Endothelial cell (in vitro differentiated cells): ENCODE results near the gene FOXR1. TPM values are rescaled to one million over a fixed set of nuclear protein-coding genes. Genes with fewer than 3 reads are reported as not detected.

Source experiments
- DNase-seq: peaks from one replicate; pipeline ENCODE4 v3.0.0; 2021; ENCODE audit warnings: low spot score
- H3K27ac Mint-ChIP-seq: one replicate; pipeline ENCODE4 v1.8.0; 2021; ENCODE audit warnings: mixed read lengths, inconsistent platforms; ENCODE audit not compliant: unreplicated experiment
- H3K27me3 Mint-ChIP-seq: one replicate; pipeline ENCODE4 v1.8.0; 2021; ENCODE audit warnings: mild to moderate bottlenecking, moderate library complexity, mixed read lengths, inconsistent platforms; ENCODE audit not compliant: unreplicated experiment
- H3K36me3 Mint-ChIP-seq: one replicate; pipeline ENCODE4 v1.8.0; 2021; ENCODE audit warnings: mild to moderate bottlenecking, low read depth, mixed read lengths, inconsistent platforms; ENCODE audit not compliant: unreplicated experiment
- H3K4me1 Mint-ChIP-seq: one replicate; pipeline ENCODE4 v1.8.0; 2021; ENCODE audit warnings: mild to moderate bottlenecking, mixed read lengths, inconsistent platforms; ENCODE audit not compliant: unreplicated experiment
- H3K4me3 Mint-ChIP-seq: one replicate; pipeline ENCODE4 v1.8.0; 2021; ENCODE audit warnings: mild to moderate bottlenecking, mixed read lengths, inconsistent platforms; ENCODE audit not compliant: unreplicated experiment
- H3K9me3 Mint-ChIP-seq: one replicate; pipeline ENCODE4 v1.8.0; 2021; ENCODE audit warnings: mixed read lengths, inconsistent platforms; ENCODE audit not compliant: unreplicated experiment
- CTCF ChIP-seq: fragments of 200-600 bp; sonication (generic); IDR thresholded peaks from one replicate; pipeline ENCODE4 v1.5.0; 2021; ENCODE audit warnings: antibody characterized with exemption; ENCODE audit not compliant: unreplicated experiment
- total RNA-seq: library from RNA; stranded (reverse); fragmentation: NEBNext Ultra II Directional; extraction: Animal tissue kit (Norgen Biotek cat#: 25700); gene quantifications from one replicate; pipeline ENCODE4 v1.2.1, GENCODE V29; 2021; ENCODE audit not compliant: unreplicated experiment

The FOXR1 gene
- total RNA-seq, 1 donor from 2014 or later, result not detected

DNA sequence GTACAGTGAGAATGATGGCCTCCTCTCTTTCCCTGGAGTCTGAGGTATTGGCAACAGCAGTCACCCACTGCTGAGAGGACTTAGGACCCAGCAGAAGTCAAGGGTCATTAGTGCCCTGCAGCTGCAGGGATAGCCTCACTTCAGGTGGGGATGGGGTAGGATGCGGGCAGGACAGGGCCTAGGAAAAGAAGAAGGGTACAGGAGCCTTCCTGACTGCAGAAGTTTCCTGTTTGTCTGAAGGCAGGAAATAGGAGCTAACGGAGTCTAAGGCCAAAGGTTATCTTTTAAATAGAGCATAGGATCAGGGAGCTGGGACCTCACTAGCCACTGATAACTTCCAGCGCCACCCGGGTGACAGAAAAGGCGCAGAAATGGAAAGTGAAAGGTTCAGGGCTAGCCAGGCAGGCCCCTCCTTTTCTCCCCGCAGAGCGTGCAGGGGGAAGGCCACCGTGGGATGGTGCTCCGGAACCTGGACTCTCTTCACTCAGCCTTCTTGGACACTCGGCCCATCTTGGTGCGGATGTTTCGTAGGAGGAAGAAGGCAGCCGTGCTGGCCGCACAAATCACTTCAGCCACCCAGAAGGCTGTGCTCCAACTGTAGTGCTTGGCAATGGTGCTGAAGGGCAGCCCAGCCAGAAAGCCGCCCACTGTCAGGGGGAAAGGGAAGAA lies 53.0 kb downstream of the FOXR1 start:
- no peak for TF ChIP-seq CTCF
- H3K9me3 Mint-ChIP-seq, result no peaks in the 10 kb centered on the region
- H3K36me3 Mint-ChIP-seq, result peaks cover 29% of the 10 kb centered on the region
- H3K4me3 Mint-ChIP-seq, result peak overlapping the region; percentile 56
- peaks cover 37% of the 10 kb centered on the region for H3K4me1 Mint-ChIP-seq
- H3K27ac Mint-ChIP-seq, result peak overlapping the region; percentile 22
- DNase-seq, result no peak
- peaks cover 1% of the 10 kb centered on the region for H3K27me3 Mint-ChIP-seq

GRCh38 chr11:119025099-119025473 lies 53.5 kb downstream of the FOXR1 start:
- Mint-ChIP-seq H3K4me1 (peaks cover 36% of the 10 kb centered on the region), H3K4me3 (peak overlapping the region; percentile 17), H3K27ac (no peak overlapping the region), H3K36me3 (peaks cover 24% of the 10 kb centered on the region), H3K27me3 (peaks cover 1% of the 10 kb centered on the region), H3K9me3 (no peaks in the 10 kb centered on the region)
- TF ChIP-seq CTCF, result no peak
- no peak for DNase-seq

DNA sequence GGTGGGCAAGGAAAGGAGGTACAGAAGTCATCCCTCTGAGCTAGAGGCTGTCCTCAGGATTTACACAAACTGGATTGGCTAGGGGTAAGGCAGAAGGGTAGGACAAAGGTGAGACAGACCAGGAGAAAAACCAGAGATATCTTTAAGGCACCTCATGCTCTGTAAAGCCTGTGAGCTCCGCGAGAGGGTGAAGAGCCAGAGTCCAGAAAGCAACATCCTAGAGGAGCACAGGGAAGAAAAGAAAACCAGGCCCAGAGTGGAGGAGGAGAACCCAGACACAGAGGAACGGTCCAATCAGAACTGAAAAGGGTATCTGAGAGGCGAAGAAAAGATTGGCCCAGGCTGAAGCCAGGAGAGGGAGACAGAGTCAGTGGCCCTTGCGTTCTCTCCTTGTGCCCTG lies 54.0 kb downstream of the FOXR1 start:
- no peak for DNase-seq
- Mint-ChIP-seq H3K4me1 (peaks cover 35% of the 10 kb centered on the region), H3K27ac (no peak overlapping the region), H3K27me3 (peaks cover 1% of the 10 kb centered on the region), H3K4me3 (peak overlapping the region; percentile 17), H3K36me3 (peaks cover 23% of the 10 kb centered on the region), H3K9me3 (no peaks in the 10 kb centered on the region)
- no peak for TF ChIP-seq CTCF

- peaks cover 23% of the 10 kb centered on the region for H3K36me3 Mint-ChIP-seq
- H3K27ac Mint-ChIP-seq, result no peak overlapping the region
- no peak for TF ChIP-seq CTCF
- peaks cover 35% of the 10 kb centered on the region for H3K4me1 Mint-ChIP-seq
- no peaks in the 10 kb centered on the region for H3K9me3 Mint-ChIP-seq
- H3K4me3 Mint-ChIP-seq, result no peak overlapping the region
- no peak for DNase-seq
- H3K27me3 Mint-ChIP-seq, result peaks cover 2% of the 10 kb centered on the region
Measured at GRCh38 chr11:119025978-119026766, 54.6 kb downstream of the FOXR1 start.

GRCh38 chr11:119026970-119027369 lies 55.4 kb downstream of the FOXR1 start:
- Mint-ChIP-seq H3K36me3 (peaks cover 23% of the 10 kb centered on the region), H3K9me3 (no peaks in the 10 kb centered on the region)

More at GRCh38 chr11:119026970-119027369, 55.4 kb downstream of the FOXR1 start:
- Mint-ChIP-seq H3K27me3 (peaks cover 3% of the 10 kb centered on the region), H3K27ac (no peak overlapping the region), H3K4me3 (no peak overlapping the region), H3K4me1 (peaks cover 35% of the 10 kb centered on the region)
- DNase-seq, result no peak
- no peak for TF ChIP-seq CTCF
